NCI-H2196 (cell line): ENCODE data around the gene LRRC17.

Source experiments
- DNase-seq: peaks from one replicate; lab custom pipeline; 2025; ENCODE audit not compliant: unreplicated experiment; lab: John Stamatoyannopoulos, UW

LRRC17 gene

DNA sequence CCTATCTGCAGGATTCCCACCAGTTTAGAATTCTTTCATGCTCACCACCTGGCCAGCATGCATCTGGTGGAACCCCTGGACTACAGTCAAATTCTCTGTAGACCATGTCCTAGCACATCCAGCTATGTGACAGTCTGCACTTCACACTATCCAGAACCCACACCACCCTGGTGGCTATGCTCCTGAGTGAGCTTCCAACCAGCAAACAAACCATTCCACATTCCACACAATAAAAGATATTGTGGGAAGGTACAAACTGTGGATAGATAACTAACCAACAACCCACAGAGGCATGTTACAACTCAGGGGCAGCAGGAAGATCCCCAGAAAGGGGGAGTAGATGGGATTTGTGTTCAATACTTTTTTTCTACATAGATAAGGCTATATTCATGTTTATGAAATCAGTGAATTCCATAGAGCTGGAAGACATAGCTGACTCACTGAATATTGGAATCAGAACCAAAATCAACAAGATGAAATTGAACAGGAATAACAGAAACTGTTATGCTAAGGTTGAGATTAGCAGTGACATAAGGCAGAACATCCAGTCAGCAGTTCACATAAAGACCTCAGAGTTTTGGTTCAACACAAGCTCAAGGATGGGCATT, 72.5 kb downstream of the LRRC17 start:
- DNase-seq: no peak

DNA sequence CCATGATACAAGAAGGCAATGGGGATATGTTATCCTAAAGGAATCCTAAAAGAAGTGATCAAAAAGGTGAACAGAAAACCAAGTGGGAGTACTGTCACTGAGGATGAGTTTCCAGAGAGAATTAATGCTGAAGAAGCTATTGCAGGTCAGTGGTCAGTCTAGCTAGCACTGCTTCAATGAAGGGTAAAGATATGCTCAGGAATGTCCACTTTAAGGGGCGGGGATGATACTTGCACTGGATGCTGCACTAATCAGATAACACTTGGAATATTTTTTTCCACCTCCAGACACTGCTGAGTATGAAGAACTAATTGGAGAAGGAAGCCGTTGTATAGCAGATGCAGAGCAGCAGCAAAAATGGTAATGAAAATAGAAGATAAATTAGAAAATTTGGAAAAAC, 75.3 kb downstream of the LRRC17 start:
- DNase-seq: no peak

- DNase-seq: no peak
These were observed 76.1 kb downstream of the LRRC17 start for GRCh38 chr7:102988631-102989560.

DNA sequence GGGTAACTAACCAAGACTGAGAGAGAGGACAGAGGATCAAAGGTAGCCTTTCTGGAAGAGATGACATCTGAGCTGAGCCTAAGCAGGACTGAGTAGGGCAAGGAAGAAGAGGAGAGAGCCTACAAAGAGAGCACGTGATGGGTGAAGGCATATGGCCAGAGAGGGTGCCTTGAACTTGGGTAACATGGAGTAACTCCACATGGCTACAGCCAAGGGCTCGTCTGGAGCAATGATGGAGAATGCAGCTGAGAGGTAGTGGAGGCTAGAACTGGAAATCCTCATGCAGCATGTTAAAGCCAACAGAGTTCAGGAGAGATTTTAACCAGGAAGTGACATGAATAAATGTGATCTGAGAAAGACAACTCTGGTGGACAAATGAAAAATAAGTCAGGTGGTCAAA, 77.8 kb downstream of the LRRC17 start:
- DNase-seq: no peak

DNA sequence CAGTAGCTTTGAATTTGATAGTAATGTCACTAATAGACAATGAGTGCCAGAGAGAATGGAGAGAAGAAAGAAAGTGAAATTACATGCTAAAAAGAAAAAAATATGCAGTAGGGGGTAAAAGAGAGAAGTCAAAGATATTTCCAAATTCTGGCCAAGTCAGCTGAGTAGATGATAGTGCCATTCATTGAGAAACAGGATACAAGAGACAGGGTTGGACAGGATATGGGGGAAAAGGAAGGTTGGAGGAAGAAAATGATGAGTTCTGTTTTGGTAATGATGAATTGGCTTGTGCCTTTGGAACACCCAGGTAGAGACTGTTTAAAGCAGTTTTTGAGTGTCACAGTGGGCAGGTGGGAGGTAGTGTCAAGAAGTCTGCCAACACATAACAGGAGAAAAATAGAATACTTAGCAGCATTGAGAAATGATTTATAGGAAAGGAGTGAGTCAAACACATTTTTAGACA, 78.3 kb downstream of the LRRC17 start:
- DNase-seq: no peak

DNA sequence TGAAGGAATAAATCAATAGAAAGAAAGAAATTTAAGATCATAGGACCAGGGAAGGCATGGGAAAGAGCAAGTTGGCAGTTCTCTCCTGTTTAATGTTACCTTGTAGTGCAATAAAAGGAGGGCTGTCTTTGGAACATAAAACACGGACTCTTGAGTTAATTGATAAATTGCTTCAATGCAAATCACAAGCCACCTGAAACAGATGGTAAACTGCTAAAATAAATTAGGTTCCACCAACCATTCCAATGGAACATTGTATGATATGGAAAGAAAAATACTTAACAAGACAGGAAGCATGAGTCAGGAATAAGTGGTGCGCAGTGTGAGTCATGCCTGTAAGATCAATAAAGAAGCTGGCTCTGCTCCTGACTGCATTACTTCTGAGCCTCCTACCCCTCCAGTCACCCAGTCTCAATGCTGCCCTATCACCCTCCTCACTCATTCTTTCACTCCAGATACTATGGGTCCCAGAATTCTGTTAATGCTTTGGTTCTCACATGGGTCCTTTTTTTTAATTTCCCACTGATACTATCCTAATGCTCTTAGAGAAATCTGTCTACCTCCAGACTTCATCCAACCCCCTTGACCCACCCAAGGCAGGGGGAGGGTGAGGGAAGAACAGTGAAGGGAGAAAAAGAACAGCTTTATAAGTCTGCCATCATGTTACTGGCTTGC, 78.9 kb downstream of the LRRC17 start:
- peak; percentile 23 for DNase-seq

GRCh38 chr7:102992509-102992937, 79.7 kb downstream of the LRRC17 start:
- DNase-seq: no peak

DNA sequence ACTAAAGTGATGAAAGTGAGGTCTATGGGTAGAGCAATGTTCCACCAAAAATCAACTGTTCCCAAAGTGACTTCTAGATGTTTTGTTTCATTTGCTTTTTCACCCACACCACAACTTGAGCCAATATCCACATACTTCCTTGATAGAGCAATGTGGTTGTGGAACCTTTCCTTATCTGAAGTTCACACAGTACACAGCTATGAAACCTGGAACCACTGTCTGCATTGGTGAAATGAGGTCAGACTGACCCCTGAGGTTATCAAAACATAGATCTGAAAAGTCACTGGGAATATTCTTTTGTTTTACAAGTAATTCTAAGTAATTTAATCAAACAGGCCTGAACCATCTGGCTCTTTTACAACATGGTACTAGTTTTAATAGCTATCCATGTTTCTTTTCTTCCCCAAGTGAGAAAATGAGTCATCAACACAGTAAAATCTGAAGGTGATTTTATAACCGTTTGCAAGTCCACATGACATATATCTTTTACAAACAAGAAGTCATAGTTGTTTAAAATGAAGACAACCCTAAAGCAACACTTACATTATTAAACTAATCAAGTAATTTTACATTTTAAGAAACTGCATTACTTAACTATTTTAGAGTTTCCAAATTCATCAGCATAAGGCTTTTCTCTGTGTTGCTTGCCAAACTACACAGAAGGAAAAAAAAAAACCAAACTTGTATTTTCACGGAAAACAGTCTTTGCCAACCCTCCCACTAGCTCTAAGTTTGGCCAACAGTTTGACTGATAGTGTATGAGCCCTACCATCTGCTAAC, 80.3 kb downstream of the LRRC17 start:
- DNase-seq: peak; percentile 21

GRCh38 chr7:102993718-102994029, 80.9 kb downstream of the LRRC17 start:
- no peak for DNase-seq

DNA sequence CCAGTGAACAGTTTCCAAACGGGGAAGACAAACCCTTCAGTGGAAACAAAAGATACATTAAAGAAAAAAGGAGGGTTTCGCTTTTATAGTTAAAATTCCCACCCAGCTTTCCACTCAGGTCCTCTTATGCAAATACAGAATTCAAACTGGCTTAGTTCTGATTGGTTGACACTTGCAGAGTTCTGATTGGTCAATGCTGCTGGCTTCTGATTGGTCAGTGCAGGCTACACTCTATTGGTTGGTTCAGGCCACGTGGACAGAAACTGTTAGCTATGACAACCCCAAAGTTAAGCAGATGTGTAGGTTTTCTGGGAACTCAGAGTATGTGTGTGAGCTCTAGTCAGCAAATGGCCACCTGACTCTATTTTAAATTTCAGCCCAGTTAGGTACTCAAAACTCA, 81.8 kb downstream of the LRRC17 start:
- no peak for DNase-seq
